NCI-H1092 treated with DMSO at 0.1 percent for 48 hours (cell line): ENCODE measurements around the gene LMNTD1.
"Not testable (repeated sequence)": the region's sequence is repeated elsewhere in the genome, so short reads cannot be mapped to it uniquely, and the experiment has no call there.

Experiments
- DNase-seq: peaks from one replicate; lab custom pipeline; 2025; lab: John Stamatoyannopoulos, UW

Gene LMNTD1

GRCh38 chr12:25433024-25433423 lies 120.1 kb downstream of the LMNTD1 start:
- DNase-seq: no peak

DNA sequence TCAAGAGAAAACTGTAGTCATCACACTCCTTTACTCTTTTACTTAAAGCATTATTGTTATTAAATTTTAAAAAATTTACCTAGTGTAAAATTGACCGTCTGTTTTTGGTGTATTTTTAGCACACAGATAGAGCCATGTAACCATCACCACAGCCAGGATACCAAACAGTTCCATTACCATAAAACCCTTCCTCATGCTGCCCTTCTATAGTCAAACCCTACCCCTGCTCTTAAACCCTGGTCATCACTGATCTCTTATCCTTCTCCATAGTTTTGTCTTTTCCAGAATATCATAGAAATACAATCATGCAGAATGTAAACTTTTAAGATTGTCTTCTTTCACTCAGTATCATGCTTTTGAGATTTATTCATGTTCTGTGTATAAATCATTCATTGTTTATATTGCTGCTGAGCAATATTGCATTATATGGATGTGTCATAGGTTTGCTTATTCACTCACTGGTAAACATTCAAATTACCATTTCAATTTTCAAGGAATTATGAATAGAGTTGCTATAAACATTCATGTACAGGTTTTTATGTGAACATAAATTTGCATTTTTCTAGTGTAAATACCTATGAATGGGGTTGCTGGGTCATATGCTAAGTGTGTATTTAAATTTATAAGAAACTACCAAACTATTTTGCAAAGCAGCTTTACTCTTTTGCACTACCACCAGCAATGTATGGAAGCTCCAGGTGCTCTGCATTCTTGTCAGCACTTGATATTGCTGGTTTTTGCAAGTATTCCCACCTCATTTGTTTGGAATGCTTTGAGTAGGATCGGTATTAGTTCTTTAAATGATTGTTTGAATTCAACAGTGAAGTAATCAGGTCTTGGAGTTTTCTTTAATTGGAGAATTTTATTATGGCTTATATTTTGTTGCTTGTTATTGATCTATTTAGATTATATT lies 125.5 kb downstream of the LMNTD1 start:
- no peak for DNase-seq

DNA sequence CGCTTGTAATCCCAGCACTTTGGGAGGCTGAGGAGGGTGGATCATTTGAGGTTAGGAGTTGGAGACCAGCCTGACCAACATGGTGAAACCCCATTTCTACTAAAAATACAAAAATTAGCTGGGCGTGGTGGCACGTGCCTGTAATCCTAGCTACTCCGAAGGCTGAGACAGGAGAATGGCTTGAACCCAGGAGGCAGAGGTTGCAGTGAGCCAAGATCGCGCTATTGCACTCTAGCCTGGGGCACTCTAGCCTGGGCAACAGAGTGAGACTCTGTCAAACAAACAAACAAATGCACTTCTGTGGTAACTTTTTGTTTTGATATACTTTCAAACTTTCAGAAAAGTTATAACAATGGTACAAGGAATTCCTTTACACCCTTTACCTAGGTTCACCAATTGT lies 126.3 kb downstream of the LMNTD1 start:
- DNase-seq: not testable (repeated sequence)
